Hypothalamus (tissue), 51 donors: Measurements from ENCODE around the gene SPAG6.
A peak's percentile ranks its signal among the peaks of the same experiment; 100 is the strongest.

ENCODE experiments used
- DNase-seq, 51 donors: peaks; one replicate each; lab custom pipeline; 2025; lab: John Stamatoyannopoulos, UW

The SPAG6 gene

GRCh38 chr10:22321156-22321923 is 24.0 kb upstream of the SPAG6 start:
- DNase-seq = peak in 32 of 51 donors; percentile 49 to 94 (median 70)

- DNase-seq = peak in 18 of 51 donors; percentile 14 to 81 (median 32)
These were observed 23.2 kb upstream of the SPAG6 start for GRCh38 chr10:22321924-22322640.

GRCh38 chr10:22322641-22323160 is 22.6 kb upstream of the SPAG6 start:
- DNase-seq = no peak

GRCh38 chr10:22323538-22324305 is 21.6 kb upstream of the SPAG6 start:
- DNase-seq = peak in 2 of 51 donors; percentile 40 to 52

GRCh38 chr10:22324413-22324812 is 20.9 kb upstream of the SPAG6 start:
- peak in 1 of 51 donors; percentile 40 for DNase-seq

GRCh38 chr10:22324893-22325271 is 20.4 kb upstream of the SPAG6 start:
- DNase-seq = no peak

- peak in 30 of 51 donors; percentile 28 to 72 (median 49) for DNase-seq
These were observed 19.8 kb upstream of the SPAG6 start for GRCh38 chr10:22325272-22326144.

- DNase-seq = no peak
These were observed 19.1 kb upstream of the SPAG6 start for GRCh38 chr10:22326145-22326702.

- DNase-seq = no peak
These were observed 16.1 kb upstream of the SPAG6 start for GRCh38 chr10:22329150-22329549.

GRCh38 chr10:22332116-22332692 is 13.1 kb upstream of the SPAG6 start:
- no peak for DNase-seq

- no peak for DNase-seq
These were observed 11.9 kb upstream of the SPAG6 start for GRCh38 chr10:22333167-22333974.

GRCh38 chr10:22333975-22334282 is 11.4 kb upstream of the SPAG6 start:
- DNase-seq = no peak

- DNase-seq = peak in 3 of 51 donors; percentile 3 to 11 (median 7)
These were observed 10.7 kb upstream of the SPAG6 start for GRCh38 chr10:22334414-22335172.

GRCh38 chr10:22335173-22335933 is 9.9 kb upstream of the SPAG6 start:
- peak in 20 of 51 donors; percentile 7 to 66 (median 37) for DNase-seq

GRCh38 chr10:22338185-22338900 is 7.0 kb upstream of the SPAG6 start:
- no peak for DNase-seq

- no peak for DNase-seq
These were observed 6.4 kb upstream of the SPAG6 start for GRCh38 chr10:22338931-22339330.
